ENCODE results near the gene FABP3. TPM values are rescaled to one million over a fixed set of nuclear protein-coding genes. Genes with fewer than 3 reads are reported as not detected.
"Not testable (repeated sequence)": the region's sequence is repeated elsewhere in the genome, so short reads cannot be mapped to it uniquely, and the experiment has no call there.

The FABP3 gene
- total RNA-seq, 1 donor from 2014 or later, result 0.51 TPM

- DNase-seq, result no peak
Observed at GRCh38 chr1:31398246-31398645, 25.4 kb upstream of the FABP3 start.

- DNase-seq, result no peak
Observed at GRCh38 chr1:31397360-31398095, 24.7 kb upstream of the FABP3 start.

GRCh38 chr1:31396633-31397351 is 23.9 kb upstream of the FABP3 start:
- DNase-seq, result peak; percentile 17

- DNase-seq, result peak; percentile 84
Observed at GRCh38 chr1:31394584-31395193, 21.8 kb upstream of the FABP3 start.

- no peak for DNase-seq
Observed at GRCh38 chr1:31393463-31393862, 20.6 kb upstream of the FABP3 start.

GRCh38 chr1:31390071-31390470 is 17.2 kb upstream of the FABP3 start:
- no peak for DNase-seq

- DNase-seq, result no peak
Observed at GRCh38 chr1:31389616-31390015, 16.7 kb upstream of the FABP3 start.

- DNase-seq, result no peak
Observed at GRCh38 chr1:31387612-31388011, 14.7 kb upstream of the FABP3 start.

- not testable (repeated sequence) for DNase-seq
Observed at GRCh38 chr1:31386576-31387243, 13.8 kb upstream of the FABP3 start.

- DNase-seq, result no peak
Observed at GRCh38 chr1:31383967-31384366, 11.1 kb upstream of the FABP3 start.

- no peak for DNase-seq
Observed at GRCh38 chr1:31382379-31382989, 9.6 kb upstream of the FABP3 start.

GRCh38 chr1:31381394-31382294 is 8.8 kb upstream of the FABP3 start:
- DNase-seq, result no peak

GRCh38 chr1:31380181-31380580 is 7.3 kb upstream of the FABP3 start:
- no peak for DNase-seq

GRCh38 chr1:31378001-31378400 is 5.1 kb upstream of the FABP3 start:
- no peak for DNase-seq

- DNase-seq, result no peak
Observed at GRCh38 chr1:31377364-31377863, 4.5 kb upstream of the FABP3 start.

GRCh38 chr1:31376375-31377134 is 3.7 kb upstream of the FABP3 start:
- DNase-seq, result peak; percentile 73

- DNase-seq, result no peak
Observed at GRCh38 chr1:31374511-31375196, 1.8 kb upstream of the FABP3 start.

GRCh38 chr1:31373897-31374486 is 1.1 kb upstream of the FABP3 start:
- no peak for DNase-seq

- no peak for DNase-seq
Observed at GRCh38 chr1:31372751-31373055, 173 bp downstream of the FABP3 start.

GRCh38 chr1:31372051-31372450 is 825 bp downstream of the FABP3 start:
- DNase-seq, result no peak

Measured in dermis blood vessel endothelial cell (primary cell).